ENCODE measurements around the gene ENHO. TPM values are rescaled to one million over a fixed set of nuclear protein-coding genes. Genes with fewer than 3 reads are reported as not detected.

The ENHO gene
- polyA plus RNA-seq, 3 donors = 2.3 to 3.2 (median 2.7) TPM

DNA sequence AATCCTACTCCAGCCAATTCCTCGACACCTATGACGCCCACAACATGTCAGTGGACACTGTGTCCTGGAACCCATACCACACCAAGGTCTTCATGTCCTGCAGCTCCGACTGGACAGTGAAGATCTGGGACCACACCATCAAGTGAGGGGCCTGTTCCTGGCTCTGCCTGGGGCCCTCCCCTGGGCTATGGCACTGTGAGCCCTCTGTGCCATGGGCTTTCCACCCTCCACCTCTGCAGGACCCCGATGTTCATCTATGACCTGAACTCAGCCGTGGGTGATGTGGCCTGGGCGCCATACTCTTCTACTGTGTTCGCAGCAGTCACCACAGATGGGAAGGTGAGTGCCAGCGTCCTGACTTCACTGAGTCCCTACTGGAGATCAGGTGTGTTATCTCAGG, 8.4 kb downstream of the ENHO start:
- H3K27ac ChIP-seq (ENCODE audit: low read depth in 1 of 2, low read length in 2 of 2) = no peak overlapping the region
- no peaks in the 10 kb centered on the region for H4K20me1 ChIP-seq (ENCODE audit: insufficient read depth, low read length)
- Mint-ChIP-seq H3K36me3 (no peaks in the 10 kb centered on the region), H3K4me3 (no peak overlapping the region), H3K9me3 (no peaks in the 10 kb centered on the region), H3K4me1 (peaks cover 20% of the 10 kb centered on the region), H3K27me3 (ENCODE audit: low read depth in 3 of 3) (peaks cover 1 to 13% (median 5%) of the 10 kb centered on the region in 3 donors), H3K27ac (no peak overlapping the region)
- H3K27me3 ChIP-seq (ENCODE audit: control insufficient read depth in 2 of 2, insufficient read depth in 2 of 2, low read length in 2 of 2) = no peaks in the 10 kb centered on the region
- H2AFZ ChIP-seq (ENCODE audit: insufficient read depth, low read depth, low read length, poor library complexity, severe bottlenecking) = no peak overlapping the region
- H3K36me3 ChIP-seq (replicated peaks in 1 of 2; ENCODE audit: control insufficient read depth in 1 of 2, insufficient read depth in 2 of 2, low read length in 2 of 2) = no peaks in the 10 kb centered on the region
- TF ChIP-seq, protein P1, sequence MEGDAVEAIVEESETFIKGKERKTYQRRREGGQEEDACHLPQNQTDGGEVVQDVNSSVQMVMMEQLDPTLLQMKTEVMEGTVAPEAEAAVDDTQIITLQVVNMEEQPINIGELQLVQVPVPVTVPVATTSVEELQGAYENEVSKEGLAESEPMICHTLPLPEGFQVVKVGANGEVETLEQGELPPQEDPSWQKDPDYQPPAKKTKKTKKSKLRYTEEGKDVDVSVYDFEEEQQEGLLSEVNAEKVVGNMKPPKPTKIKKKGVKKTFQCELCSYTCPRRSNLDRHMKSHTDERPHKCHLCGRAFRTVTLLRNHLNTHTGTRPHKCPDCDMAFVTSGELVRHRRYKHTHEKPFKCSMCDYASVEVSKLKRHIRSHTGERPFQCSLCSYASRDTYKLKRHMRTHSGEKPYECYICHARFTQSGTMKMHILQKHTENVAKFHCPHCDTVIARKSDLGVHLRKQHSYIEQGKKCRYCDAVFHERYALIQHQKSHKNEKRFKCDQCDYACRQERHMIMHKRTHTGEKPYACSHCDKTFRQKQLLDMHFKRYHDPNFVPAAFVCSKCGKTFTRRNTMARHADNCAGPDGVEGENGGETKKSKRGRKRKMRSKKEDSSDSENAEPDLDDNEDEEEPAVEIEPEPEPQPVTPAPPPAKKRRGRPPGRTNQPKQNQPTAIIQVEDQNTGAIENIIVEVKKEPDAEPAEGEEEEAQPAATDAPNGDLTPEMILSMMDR (IDR thresholded peaks at IDR 0.05) = no peak
- DNase-seq = no peak
- no peak overlapping the region for H3K4me3 ChIP-seq (replicated peaks in 1 of 3; ENCODE audit: low read depth in 2 of 3, low read length in 3 of 3)
- WGBS (ENCODE audit: insufficient coverage) = 94% methylated on average over 8 of the region's 8 CpGs
- peaks cover 20 to 23% of the 10 kb centered on the region in 2 donors for H3K4me1 ChIP-seq (ENCODE audit: control insufficient read depth in 1 of 2, insufficient read depth in 2 of 2, low read length in 2 of 2)
- H3K9ac ChIP-seq (ENCODE audit: insufficient read depth, low read length, poor library complexity, severe bottlenecking) = no peak overlapping the region
- H3K4me2 ChIP-seq (replicated peaks; ENCODE audit: extremely low read depth, low read length, poor library complexity, severe bottlenecking) = no peak overlapping the region
- H3K9me3 ChIP-seq (replicated peaks in 1 of 2; ENCODE audit: control insufficient read depth in 1 of 2, insufficient read depth in 1 of 2, low read length in 2 of 2) = no peaks in the 10 kb centered on the region
- no peaks in the 10 kb centered on the region for H3K79me2 ChIP-seq (ENCODE audit: insufficient read depth, low read length)
- intact Hi-C loops (cut with micrococcal nuclease) = no loop called here

DNA sequence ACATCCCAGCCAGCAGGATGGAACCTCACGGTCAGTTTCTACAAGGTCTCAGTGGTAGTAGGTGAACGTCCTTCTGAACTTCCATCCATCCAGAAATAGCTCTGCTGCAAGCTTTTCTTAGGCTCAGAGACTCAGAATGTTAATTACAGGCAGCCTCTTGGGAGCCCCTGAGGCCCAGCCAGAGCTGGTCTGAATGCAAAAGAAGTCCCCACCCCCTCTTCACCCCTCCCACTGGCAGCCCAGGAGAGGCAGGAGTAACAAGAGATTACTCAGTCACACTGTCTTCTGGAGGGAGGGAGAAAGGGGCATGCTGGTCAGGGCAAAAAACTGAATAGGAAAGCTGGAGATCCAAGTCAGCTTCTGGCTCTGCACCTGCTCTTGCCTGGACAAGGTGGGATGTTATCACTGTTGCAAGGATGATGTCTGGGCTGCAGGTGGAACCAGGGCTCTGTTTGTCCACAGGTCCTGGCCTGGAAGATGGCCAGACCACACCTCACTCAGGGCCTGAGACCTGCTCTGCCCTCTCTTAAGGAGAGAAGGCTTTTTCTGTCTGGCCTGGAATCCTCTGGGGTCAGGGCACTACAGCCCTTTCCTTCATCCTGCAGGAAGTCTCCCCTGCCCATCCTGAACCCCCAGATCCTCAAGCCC, 9.1 kb downstream of the ENHO start:
- Histone ChIP-seq H4K20me1 (ENCODE audit: insufficient read depth, low read length) (no peaks in the 10 kb centered on the region), H3K4me3 (replicated peaks in 1 of 3; ENCODE audit: low read depth in 2 of 3, low read length in 3 of 3) (no peak overlapping the region), H3K27ac (ENCODE audit: low read depth in 1 of 2, low read length in 2 of 2) (no peak overlapping the region), H2AFZ (ENCODE audit: insufficient read depth, low read depth, low read length, poor library complexity, severe bottlenecking) (no peak overlapping the region), H3K9ac (ENCODE audit: insufficient read depth, low read length, poor library complexity, severe bottlenecking) (no peak overlapping the region), H3K9me3 (replicated peaks in 1 of 2; ENCODE audit: control insufficient read depth in 1 of 2, insufficient read depth in 1 of 2, low read length in 2 of 2) (no peaks in the 10 kb centered on the region), H3K79me2 (ENCODE audit: insufficient read depth, low read length) (no peaks in the 10 kb centered on the region), H3K27me3 (ENCODE audit: control insufficient read depth in 2 of 2, insufficient read depth in 2 of 2, low read length in 2 of 2) (no peaks in the 10 kb centered on the region), H3K4me1 (ENCODE audit: control insufficient read depth in 1 of 2, insufficient read depth in 2 of 2, low read length in 2 of 2) (peaks cover 13 to 15% of the 10 kb centered on the region in 2 donors), H3K4me2 (replicated peaks; ENCODE audit: extremely low read depth, low read length, poor library complexity, severe bottlenecking) (no peak overlapping the region), H3K36me3 (replicated peaks in 1 of 2; ENCODE audit: control insufficient read depth in 1 of 2, insufficient read depth in 2 of 2, low read length in 2 of 2) (no peaks in the 10 kb centered on the region)
- H3K9me3 Mint-ChIP-seq = no peaks in the 10 kb centered on the region
- H3K27ac Mint-ChIP-seq = no peak overlapping the region
- peaks cover 14% of the 10 kb centered on the region for H3K4me1 Mint-ChIP-seq
- peaks cover 2 to 14% (median 7%) of the 10 kb centered on the region in 3 donors for H3K27me3 Mint-ChIP-seq (ENCODE audit: low read depth in 3 of 3)
- H3K36me3 Mint-ChIP-seq = no peaks in the 10 kb centered on the region
- intact Hi-C loops (cut with micrococcal nuclease) = no loop called here
- H3K4me3 Mint-ChIP-seq = no peak overlapping the region
- WGBS (ENCODE audit: insufficient coverage) = 100% methylated on average over 2 of the region's 2 CpGs
- no peak for DNase-seq
- TF ChIP-seq, protein P1 (IDR thresholded peaks at IDR 0.05) = no peak

Data from CD14-positive monocyte (primary cell).